Renal cortex interstitium (tissue), 15 donors: ENCODE data around the gene TENT5D. TPM values are rescaled to one million over a fixed set of nuclear protein-coding genes. Genes with fewer than 3 reads are reported as not detected.
"Not testable (repeated sequence)": the region's sequence is repeated elsewhere in the genome, so short reads cannot be mapped to it uniquely, and the experiment has no call there.

Source experiments
- DNase-seq, 11 donors: peaks; one replicate each; pipeline ENCODE4 v3.0.0-alpha.2; 2013; ENCODE audit warnings: low read depth in 9 of 11, low spot score in 4 of 11; ENCODE audit errors: extremely low read depth in 1 of 11
- long read RNA-seq, 16 experiments: transcript quantifications; one replicate each; lab custom pipeline, GENCODE V29; 2026
- polyA plus RNA-seq, 3 donors: library from polyadenylated mRNA; unstranded; fragments of 120-200 nt; gene quantifications; one replicate each; pipeline ENCODE4 v1.2.1, GENCODE V29; 2013; ENCODE audit not compliant: insufficient read length in 3 of 3

The TENT5D gene
- under 1 TPM in 2 of 3 donors, not detected in 1; 0.06 TPM for polyA plus RNA-seq
- long read RNA-seq, donor 1, result 0 reads
- long read RNA-seq, donor 2, result 0 reads
- long read RNA-seq, donor 3, result 0 reads
- long read RNA-seq, donor 4, result 0 reads
- long read RNA-seq, donor 5, result 0 reads
- long read RNA-seq, donor 6, result 0 reads
- long read RNA-seq, donor 7, result 0 reads
- long read RNA-seq, donor 8, result 0 reads
- long read RNA-seq, donor 9, result 0 reads
- long read RNA-seq, donor 10, result 0 reads
- long read RNA-seq, donor 11, result 0 reads
- long read RNA-seq, donor 12, result 0 reads
- long read RNA-seq, donor 13, result 0 reads
- long read RNA-seq, donor 14, result 0 reads
- long read RNA-seq, donor 15, result 0 reads
- long read RNA-seq, donor 16, result 0 reads

GRCh38 chrX:80420147-80420546 is at the start of gene TENT5D:
Gene TENT5D, plus strand, starts transcription at chrX:80420447. Its CDS starts 22,093 bp downstream, at chrX:80442540.
- no peak for DNase-seq

GRCh38 chrX:80385651-80386050 is 34.6 kb upstream of the TENT5D start:
- not testable (repeated sequence) for DNase-seq

GRCh38 chrX:80388206-80388605 is 32.0 kb upstream of the TENT5D start:
- no peak for DNase-seq

- DNase-seq, result no peak
These were observed 8.2 kb upstream of the TENT5D start for GRCh38 chrX:80412042-80412441.

DNA sequence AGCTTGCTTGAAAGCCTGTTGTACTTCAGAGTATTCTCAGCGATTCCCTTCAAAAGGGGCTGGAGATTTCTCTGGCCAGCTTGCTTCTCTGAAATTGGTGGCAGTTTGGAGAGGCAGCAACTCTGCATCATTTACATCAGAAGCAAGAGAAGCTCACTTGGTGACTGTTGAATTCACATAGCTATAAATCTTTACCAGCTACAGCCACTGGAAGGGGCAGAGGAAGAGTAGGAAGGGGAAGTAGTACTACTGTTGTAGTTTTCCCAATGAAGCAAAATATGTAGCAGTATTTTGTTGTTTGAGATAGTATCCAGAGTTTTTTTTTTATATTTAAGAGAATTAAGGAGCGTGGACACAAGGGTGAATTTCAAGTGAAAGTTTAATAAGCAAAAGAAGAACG is 2.8 kb downstream of the TENT5D start:
- DNase-seq, result no peak

DNA sequence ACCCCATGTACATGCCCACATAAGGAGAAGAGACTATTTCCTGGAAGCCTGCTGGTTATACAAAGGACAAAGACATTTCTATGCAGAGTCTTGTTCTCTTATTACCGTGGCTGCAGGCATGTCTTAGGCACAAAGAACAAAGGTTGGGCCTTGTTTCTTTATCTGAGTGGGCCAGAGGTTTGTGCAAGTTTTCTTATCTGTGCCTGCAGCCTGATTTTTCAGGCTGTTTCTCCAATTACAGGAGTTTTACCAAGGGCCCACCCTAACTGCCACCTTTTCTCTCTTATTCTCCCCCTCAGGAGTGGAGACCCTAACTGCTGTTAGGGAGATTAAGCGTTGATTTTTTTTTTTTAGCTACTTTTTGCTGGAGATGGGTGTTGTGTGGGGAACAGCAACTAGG is 3.5 kb downstream of the TENT5D start:
- DNase-seq, result no peak

GRCh38 chrX:80430826-80431504 is 10.7 kb downstream of the TENT5D start:
- DNase-seq, result no peak

- no peak for DNase-seq
These were observed 11.2 kb downstream of the TENT5D start for GRCh38 chrX:80431505-80431832.

DNA sequence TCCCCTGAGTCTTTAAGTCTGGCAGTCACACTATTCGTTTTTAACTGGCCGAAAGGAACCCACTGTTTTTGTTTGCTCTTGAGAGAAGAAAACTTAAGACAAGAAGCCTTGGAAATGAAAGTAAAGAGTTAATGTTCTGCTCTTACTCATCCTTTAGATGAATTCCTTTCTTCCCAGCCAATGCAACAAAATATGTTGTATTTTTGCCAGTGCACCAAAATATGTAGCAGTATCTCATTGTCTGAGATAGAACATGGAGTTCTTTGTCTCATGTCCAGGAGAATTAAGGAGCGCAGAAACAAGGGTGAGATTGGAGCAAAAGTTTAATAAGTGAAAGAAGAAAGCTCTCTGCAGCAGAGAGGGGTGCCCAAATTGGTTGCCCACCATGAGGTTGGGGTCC is 12.2 kb downstream of the TENT5D start:
- no peak for DNase-seq

DNA sequence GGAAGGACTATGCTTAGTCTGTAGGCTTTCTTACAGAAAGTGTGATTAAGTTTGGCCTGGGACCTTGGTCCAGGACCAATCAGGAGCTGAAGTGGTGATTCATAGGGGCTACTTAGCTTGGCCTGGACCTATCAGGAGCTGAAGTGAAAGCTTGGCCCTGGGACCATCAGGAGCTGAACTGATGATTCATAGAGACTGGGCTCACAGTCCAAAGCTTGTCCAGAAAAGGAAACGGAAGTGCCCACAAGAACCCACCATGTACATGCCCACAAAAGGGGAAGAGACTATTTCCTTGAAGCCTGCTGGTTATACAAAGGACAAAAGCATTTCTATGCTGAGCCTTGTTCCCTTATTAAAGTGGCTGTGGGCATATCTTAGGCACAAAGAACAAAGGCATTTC is 12.6 kb downstream of the TENT5D start:
- no peak for DNase-seq

DNA sequence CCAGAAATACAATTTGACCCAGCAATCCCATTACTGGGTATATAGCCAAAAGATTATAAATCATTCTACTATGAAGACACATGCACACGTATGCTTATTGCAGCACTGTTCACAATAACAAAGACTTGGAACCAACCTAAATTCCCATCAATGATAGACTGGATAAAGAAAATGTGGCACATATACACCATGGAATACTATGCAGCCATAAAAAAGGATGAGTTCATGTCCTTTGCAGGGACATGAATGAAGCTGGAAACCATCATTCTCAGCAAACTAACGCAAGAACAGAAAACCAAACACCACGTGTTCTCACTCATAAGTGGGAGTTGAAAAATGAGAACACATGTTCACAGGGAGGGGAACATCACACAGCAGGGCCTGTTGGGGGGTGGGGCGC is 47.9 kb downstream of the TENT5D start:
- not testable (repeated sequence) for DNase-seq

- DNase-seq, result no peak
These were observed 51.3 kb downstream of the TENT5D start for GRCh38 chrX:80471582-80471981.

GRCh38 chrX:80485543-80485942 is 65.3 kb downstream of the TENT5D start:
- no peak for DNase-seq

DNA sequence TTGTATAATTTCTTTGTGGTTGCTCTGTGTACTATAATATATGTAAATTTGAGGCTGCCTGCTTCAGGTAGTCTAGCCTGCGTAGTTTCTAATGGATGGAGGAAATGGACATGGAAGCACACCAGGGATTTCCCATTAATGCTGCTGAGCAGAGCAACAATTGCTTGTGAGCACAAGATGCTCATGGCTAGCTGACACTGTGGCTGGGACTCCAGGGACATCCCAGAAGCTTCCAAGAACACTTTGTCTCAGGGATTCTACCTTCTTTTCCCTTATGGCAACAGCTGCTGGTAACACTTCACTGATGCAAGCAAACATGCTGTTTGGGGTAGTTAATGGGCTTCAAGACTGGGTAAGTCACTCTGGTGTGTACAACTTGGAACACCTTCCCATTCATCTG is 66.1 kb downstream of the TENT5D start:
- no peak for DNase-seq

GRCh38 chrX:80489166-80489565 is 68.9 kb downstream of the TENT5D start:
- no peak for DNase-seq
